GM21723 (cell line): ENCODE results near the gene KRT77.
"Not testable (repeated sequence)": the region's sequence is repeated elsewhere in the genome, so short reads cannot be mapped to it uniquely, and the experiment has no call there.

Experiments
- ATAC-seq: cut with Tn5 transposase; IDR thresholded peaks from one replicate; pipeline ENCODE4 v1.9.1; 2021; ENCODE audit warnings: mild to moderate bottlenecking, moderate library complexity; ENCODE audit not compliant: unreplicated experiment

KRT77 gene

GRCh38 chr12:52677671-52678070 lies 25.7 kb downstream of the KRT77 start:
- ATAC-seq: no peak

GRCh38 chr12:52677126-52677525 lies 26.2 kb downstream of the KRT77 start:
- no peak for ATAC-seq

- ATAC-seq: no peak
Measured at GRCh38 chr12:52676163-52676562, 27.2 kb downstream of the KRT77 start.

DNA sequence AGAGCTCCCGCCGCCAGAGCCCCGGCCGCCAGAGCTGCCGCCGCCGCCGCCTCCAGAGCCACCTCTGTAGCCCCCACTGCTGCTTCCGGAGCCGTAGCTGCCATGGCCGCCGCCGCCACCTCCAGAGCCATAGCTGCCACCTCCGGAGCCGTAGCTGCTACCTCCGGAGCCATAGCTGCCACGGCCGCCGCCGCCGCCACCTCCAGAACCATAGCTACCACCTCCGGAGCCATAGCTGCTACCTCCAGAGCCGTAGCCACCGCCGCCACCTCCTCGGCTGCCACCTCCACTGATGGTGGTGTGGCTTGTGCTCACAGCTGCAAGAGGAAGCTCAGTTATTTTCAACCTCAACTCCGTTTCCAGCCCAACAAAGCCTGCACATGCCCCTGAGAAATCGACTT lies 28.0 kb downstream of the KRT77 start:
- ATAC-seq: no peak

GRCh38 chr12:52674433-52674775 lies 28.9 kb downstream of the KRT77 start:
- no peak for ATAC-seq

DNA sequence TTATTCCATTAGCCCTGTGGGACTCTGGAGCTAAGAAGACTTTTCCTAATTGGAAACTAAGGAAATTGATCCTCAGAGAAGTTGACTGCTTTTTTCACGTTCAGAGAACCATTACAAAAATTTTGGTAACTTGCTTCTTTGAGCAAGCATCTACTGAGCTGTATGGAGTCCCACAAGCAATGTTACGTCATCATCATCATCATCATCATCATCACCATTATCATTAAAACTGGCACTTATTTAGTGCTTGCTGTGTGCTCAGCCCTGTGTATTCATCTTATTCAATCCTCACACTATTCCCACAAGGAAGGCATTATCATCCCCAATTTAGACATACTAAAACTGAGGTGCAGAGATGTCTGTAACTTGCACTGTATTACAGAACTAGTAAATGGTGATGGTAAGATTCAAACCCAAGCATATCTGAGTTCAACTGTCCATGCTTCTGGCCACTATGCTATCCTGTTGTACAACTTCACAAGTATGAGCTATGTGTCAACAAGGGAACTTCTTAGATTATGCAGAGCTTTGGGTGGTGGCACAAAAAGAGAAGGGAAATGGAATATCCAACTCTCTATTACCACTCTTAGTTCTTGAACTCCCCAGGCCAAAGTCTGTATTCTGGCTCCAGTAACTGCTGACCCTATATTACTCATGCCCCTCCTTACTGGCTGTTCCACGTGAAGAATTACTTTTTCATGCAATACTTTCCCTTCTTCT lies 29.5 kb downstream of the KRT77 start:
- ATAC-seq: no peak

DNA sequence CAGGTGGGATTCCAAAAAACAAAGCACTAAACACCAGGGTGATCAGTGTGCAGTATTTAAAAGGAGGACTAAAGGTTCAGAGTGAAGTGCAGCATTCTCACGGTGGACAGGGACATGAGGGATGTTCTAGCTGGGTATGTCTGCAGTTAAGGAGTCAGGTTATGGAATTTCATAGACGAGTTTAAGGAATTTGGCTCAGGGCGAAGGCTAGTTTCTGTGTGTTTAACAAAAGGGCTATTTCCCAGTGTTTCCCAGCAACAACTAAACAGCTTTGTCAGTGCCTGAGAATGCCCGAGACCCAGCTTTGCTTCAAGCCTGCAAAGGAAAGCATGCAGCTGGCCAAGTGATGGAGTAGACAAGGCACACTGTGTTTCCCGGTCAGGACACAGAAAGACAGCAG lies 30.1 kb downstream of the KRT77 start:
- no peak for ATAC-seq

DNA sequence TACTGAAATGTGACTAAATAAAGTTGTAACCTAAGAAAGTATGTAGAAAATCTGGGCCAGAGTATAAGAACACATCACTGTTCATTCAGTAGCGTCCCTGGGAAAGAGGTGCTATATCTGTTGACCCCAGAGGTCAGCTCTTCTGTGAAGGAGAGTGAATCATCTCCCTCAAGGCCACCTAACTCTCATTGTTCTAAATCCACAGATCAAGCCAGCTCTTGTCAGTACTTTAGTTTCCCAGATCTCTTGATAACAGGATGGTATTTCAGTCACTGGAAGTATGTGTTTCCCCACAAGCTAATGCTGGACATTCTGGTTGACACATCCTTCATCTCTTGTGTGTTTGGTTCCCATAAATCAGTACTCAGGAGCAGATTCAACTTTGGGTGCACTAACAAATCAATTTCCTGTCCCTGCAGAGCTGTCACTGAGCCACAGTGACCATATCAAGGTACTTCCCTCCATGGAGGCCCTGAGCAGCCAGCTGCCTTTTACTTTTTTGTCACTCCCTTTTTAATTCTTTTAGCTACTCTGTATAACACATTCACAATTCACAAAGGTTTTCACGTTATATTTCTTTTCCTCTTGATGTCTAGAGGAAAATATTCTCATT lies 30.9 kb downstream of the KRT77 start:
- no peak for ATAC-seq

GRCh38 chr12:52670961-52671360 lies 32.4 kb downstream of the KRT77 start:
- ATAC-seq: no peak

DNA sequence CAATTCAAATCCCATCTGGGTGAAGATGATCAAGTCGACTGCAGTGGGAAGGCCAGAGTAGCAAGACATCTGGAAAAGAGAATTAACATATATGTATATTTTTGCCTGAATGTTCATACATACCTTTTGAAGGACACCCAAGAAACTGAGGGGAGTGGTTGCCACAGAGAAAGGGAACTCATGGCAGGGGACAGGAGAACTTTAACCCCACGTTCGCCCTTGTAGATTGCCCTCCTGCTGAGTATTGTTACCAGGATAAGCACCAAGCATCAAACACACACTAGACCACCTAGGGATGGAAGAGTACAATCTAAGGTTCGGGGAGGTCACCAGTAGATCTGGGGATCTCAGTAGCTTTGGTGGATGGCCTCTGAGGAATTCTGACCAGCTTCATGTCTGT lies 32.8 kb downstream of the KRT77 start:
- ATAC-seq: no peak

DNA sequence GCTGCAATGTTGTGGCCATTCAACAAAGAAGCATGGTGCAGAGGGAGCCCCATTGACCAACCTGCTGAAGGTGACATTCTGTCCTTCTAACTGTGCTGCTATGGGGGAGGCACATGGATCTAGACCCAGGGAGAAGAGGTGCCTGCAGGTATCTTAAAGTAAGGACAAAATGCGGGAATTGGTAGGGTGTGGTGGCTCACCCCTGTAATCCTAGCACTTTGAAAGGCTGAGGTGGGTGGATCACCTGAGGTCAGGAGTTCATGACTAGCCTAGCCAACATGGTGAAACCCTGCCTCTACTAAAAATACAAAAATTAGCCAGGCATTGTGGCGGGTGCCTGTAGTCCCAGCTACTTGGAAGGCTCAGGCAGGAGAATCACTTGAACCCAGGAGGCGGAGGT lies 33.4 kb downstream of the KRT77 start:
- not testable (repeated sequence) for ATAC-seq

GRCh38 chr12:52669426-52669825 lies 33.9 kb downstream of the KRT77 start:
- no peak for ATAC-seq

GRCh38 chr12:52667931-52668330 lies 35.4 kb downstream of the KRT77 start:
- ATAC-seq: no peak

DNA sequence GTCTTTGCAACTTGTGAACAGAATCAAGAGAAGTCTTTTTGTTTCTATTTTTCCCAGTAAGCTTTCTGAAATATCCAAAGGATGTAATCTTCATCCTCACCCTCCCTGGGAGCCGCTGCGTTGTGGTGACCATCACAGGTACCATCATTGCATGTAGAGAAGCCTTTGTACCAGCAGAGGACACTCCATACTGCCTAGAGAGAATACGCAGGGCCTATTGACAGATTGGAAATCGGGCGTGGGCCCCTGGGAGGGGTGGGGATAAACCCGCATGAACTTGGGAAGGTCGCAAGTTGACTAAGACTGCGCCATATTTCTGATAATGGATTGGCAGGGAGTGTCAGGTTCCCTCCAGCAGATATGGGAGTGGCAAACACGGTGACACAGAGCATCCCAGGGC lies 35.8 kb downstream of the KRT77 start:
- no peak for ATAC-seq

- no peak for ATAC-seq
Measured at GRCh38 chr12:52666471-52666870, 36.9 kb downstream of the KRT77 start.

DNA sequence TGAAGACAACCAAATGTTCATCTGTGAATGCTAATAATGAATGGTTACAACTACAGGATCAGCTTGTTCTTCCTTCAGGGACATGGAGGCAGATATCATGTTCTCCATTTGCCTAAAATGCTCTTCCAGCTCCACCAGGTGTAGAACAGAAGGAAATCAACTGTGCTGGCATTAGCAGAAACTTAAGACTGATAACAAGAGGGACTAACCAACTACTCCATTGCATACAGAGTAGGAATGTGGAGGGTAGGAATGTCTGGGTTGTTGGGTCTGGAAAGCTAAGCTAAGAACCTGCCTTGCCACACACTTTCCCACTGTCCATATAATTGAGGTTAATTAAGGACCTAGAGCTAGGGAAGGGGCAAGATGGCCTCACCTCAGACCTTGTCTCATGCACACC lies 39.9 kb downstream of the KRT77 start:
- no peak for ATAC-seq

DNA sequence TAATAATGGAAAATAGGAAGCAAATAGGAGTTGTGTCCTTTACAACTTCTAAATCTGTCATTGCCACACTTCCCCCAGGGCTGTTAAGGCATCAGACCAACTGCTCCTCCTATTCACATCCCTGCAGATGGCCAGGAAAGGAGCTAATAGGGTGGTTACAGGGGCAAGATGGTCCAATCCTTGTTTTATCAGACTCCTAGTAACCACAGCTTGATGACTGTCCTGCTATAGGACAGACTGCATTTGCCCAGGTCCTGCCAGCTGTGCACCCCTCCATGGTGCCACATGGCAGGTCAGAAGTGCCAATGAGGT lies 40.5 kb downstream of the KRT77 start:
- no peak for ATAC-seq

- no peak for ATAC-seq
Measured at GRCh38 chr12:52662093-52662917, 41.0 kb downstream of the KRT77 start.

GRCh38 chr12:52661668-52662067 lies 41.7 kb downstream of the KRT77 start:
- ATAC-seq: no peak

DNA sequence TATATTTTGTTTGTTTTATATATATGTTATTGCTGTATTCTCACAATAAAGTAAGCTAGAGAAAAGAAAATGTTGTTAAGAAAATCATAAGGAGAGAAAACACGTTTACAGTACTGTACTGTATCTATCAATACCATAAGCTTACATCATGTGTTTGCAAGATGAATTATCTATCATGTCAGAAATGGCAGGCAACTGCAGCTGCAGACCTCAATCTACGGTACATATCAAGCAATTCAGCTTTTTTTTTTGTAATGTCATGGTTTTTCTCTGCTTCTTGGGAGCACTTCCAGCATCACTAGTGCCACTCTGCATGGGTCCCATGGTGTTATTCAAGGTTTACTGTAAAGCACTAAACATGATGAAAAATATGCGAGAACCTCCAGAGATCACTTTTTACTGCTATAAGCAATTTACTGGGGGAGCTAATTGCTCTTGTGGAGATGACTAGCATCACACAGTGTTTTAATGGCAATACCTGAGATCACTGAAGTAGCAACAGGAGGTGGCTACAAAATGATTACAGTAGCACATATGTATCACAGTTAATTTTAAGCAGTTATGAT lies 42.3 kb downstream of the KRT77 start:
- no peak for ATAC-seq

DNA sequence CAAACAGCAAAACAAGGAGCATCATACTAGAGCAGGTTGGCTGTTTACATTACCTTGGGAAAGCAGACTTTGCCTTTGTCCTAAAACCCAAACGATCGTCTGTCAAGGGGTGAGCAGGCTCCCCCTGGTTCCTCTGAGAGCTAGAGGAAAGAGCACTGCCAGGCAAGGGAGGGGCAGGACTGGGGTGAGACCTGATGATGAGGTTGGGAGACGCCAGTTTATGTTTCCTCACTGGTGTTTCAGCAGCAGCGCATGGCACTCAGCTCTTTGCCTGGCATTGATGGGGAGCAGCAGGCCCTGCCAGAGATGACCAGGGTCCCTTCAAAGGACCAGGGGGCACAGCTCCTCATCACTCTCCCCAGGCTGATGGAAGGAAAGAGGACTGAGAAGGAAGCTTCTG lies 43.4 kb downstream of the KRT77 start:
- ATAC-seq: no peak

- ATAC-seq: no peak
Measured at GRCh38 chr12:52659395-52659794, 43.9 kb downstream of the KRT77 start.
